GM19351 (cell line): Measurements from ENCODE around the gene SSR2.
"Not testable (repeated sequence)": the region's sequence is repeated elsewhere in the genome, so short reads cannot be mapped to it uniquely, and the experiment has no call there.

Experiments
- ATAC-seq: cut with Tn5 transposase; IDR thresholded peaks from one replicate; pipeline ENCODE4 v1.9.1; 2021; ENCODE audit warnings: mild to moderate bottlenecking, moderate library complexity; ENCODE audit not compliant: unreplicated experiment

Gene SSR2

GRCh38 chr1:156048663-156049258, 28.0 kb upstream of the SSR2 start:
- ATAC-seq: no peak

DNA sequence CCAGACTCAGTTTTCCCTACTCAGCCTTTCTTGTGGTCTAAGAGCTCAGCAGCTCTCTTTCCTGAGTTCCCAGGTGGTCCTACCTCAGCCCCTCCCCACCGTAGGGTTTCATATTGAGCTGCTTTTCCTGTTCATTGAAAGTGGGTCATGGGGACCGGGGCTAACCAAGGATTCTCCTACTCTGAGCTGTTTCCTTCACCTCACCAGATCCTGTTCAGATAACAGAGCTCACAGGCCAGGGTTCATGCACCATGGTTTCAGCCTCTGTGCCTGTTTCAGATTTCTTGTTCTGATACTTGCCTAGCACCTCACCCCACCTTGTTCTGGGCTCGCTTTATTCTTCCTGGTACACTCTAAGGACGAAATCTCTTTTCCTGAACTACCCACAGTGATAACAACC, 24.3 kb upstream of the SSR2 start:
- ATAC-seq: no peak

- no peak for ATAC-seq
These were observed 22.1 kb upstream of the SSR2 start for GRCh38 chr1:156042828-156043227.

DNA sequence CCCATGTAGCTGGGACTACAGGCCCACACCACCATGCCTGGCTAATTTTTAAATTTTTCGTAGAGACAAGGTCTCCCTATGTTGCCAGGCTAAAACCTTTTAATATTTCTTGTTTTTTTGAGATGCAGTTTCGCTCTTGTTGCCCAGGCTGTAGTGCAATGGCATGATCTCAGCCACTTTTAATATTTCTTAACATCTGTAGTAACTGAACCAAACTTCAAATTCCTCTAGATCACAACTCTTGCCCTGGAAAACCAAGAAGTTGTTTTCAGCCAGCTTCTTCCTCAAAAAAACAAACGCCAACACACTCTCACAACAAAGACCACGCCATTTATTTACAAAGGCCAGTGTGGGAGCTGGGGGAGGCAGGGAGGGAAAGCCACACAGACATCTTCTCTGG, 14.2 kb upstream of the SSR2 start:
- ATAC-seq: not testable (repeated sequence)

DNA sequence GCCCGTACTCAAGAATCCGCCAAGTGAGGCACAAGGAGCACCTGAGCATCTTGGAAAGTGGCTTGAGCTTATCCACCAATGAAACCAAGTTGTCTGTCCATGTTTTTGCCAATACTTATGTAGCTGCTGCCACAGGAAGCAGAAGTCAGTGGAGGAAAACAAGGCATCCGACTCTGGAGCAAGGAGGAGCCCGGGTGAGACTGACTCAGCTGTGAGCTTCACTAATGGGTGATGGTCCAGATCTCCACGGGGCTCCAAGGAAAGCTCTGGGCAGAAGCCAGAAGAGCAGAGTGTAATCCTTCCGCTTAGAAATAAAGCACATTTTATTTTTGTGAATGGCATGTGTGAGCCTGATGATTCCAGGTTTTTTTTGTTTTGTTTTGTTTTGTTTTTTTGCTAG, 12.3 kb upstream of the SSR2 start:
- ATAC-seq: no peak

GRCh38 chr1:156026588-156026987, 5.8 kb upstream of the SSR2 start:
- no peak for ATAC-seq

GRCh38 chr1:156025876-156026275, 5.1 kb upstream of the SSR2 start:
- ATAC-seq: no peak

DNA sequence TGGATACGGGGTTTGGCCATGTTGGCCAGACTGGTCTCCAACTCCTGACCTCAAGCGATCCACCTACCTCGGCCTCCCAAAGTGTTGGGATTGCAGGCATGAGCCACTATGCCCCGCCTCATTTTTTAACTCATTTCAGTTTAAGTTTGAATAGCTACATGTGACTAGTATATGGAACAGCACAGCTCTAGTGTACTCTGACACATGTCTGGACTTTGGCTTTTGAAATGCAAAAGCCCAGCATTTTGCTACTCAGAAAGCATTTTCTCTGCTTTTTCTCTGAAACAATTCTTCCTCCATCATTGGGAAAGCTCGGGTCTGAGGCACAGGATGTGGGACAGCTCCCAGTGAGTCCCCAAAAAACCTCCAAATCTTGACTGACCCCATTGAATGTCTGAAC, 4.0 kb upstream of the SSR2 start:
- ATAC-seq: no peak

DNA sequence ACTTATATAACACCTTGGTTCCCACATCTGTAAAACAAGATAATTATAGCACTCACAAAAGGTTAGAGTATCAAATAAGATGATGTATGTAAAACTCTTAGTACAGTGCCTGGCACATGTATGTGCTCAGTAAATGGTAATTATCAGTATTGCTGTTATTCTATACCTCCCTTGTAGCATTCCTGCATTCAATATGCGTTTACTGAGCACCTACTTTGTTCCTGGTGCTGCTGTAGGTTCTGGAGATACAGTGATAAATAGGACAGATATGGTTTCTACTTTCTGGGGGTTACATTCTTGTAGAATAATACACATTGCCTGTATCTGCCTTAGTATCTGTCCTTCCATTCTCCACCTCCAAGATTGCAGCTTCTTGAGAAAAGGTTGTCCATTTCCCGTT, 1.2 kb upstream of the SSR2 start:
- ATAC-seq: no peak

GRCh38 chr1:156021093-156021428, 310 bp upstream of the SSR2 start:
- ATAC-seq: no peak

DNA sequence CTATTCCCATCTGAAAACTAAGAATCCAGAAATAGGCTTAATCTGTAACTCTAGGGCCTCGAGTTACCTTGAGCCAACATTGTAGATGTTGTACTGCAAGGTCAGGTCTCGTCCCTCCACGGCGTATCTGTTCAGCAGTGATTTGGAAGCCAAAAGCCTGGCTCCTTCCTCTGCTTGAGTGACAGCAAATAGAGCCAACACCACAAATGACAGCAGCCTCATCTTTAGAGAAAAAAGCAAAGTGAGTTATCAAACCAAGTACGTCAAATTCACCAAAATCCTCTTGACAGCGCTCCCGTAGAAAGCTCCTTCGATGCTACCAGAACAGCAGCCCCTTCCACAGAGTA, 832 bp downstream of the SSR2 start:
- ATAC-seq: no peak

DNA sequence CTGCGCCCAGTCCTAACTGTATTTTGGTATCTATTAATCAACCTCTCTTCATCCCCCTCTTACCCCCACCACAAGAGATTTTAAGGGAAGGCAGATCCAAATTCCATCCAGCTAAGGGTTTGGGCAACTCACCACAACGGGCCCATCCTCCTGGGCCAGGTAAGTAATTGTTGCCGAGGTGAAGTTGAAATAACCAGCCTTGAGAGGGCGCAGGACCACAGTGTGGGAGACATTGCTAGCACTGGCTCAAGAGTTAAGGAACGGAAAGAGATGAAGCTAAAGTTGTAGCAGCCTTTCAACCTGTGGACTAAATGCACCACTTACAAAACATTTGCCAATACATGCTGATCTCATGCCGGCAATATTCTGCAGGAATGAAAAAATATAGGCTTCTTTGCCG, 5.9 kb downstream of the SSR2 start:
- no peak for ATAC-seq

DNA sequence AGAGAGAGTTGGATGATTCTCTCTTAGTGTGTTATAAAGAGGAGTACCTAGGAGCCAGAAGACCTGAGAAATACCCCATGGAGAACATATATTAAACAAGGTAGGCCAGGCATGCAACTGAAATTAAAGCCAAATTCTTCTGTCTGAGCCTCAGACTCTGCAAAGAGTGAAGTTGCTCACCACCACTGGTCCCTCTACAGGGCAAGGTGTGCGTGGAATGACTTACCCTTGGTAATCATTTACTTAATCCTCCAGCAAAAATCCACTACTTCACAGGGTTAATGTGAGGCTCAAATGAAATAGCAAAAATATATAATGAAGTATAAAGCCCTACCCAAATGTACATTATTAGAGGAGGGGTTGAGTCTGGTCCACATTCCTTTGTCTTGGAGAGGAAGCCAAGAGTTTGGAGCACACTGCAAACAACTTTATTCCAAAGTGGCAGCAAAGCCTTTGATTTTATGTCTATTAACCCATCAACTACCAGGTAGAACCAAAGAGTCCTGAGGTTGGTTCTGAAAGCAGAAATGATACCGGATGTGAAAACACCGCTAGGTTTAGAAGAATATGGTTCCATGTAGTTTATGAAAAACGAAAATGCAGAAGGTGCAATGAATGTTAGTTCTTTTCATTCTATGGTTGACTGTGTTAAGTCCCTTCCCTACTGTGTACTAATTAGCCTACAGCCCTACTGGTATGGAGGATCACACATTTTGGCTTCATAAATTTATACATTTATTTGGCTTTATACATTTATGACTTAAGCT, 8.5 kb downstream of the SSR2 start:
- ATAC-seq: peak; percentile 84

DNA sequence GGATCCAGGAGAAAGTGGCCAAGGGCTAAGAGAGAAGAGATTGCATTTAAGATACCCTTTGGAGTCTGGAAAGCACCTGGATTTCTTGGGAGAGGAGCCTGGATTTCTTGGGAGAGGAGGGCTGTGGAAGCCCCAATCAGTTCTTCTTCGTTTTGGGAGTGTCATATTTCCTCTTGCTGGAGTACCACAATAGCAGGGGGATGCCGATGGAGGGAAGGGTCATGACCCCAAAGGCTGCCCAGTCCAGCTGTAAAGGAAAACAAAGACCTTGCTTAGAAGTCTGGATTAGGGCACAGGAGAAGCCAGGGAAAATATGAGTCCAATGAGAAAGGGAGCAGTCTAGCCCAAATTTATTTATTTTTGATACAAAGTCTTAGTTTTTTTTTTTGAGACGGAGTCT, 11.3 kb downstream of the SSR2 start:
- no peak for ATAC-seq

- ATAC-seq: no peak
These were observed 13.9 kb downstream of the SSR2 start for GRCh38 chr1:156006666-156007376.

GRCh38 chr1:156004843-156005584, 15.7 kb downstream of the SSR2 start:
- ATAC-seq: no peak

DNA sequence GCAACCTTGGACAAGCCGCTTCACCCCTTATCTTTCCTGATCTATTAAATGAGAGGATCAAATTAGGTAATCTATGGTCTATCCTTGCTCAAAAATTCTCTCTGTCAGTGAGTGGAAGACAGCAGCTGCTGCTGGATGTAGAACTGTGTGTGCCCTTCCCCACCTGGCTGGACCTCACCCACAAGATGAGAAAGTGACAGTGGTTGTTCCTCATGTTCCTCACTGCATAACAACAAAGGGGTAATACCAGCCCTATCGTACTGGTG, 16.9 kb downstream of the SSR2 start:
- no peak for ATAC-seq

DNA sequence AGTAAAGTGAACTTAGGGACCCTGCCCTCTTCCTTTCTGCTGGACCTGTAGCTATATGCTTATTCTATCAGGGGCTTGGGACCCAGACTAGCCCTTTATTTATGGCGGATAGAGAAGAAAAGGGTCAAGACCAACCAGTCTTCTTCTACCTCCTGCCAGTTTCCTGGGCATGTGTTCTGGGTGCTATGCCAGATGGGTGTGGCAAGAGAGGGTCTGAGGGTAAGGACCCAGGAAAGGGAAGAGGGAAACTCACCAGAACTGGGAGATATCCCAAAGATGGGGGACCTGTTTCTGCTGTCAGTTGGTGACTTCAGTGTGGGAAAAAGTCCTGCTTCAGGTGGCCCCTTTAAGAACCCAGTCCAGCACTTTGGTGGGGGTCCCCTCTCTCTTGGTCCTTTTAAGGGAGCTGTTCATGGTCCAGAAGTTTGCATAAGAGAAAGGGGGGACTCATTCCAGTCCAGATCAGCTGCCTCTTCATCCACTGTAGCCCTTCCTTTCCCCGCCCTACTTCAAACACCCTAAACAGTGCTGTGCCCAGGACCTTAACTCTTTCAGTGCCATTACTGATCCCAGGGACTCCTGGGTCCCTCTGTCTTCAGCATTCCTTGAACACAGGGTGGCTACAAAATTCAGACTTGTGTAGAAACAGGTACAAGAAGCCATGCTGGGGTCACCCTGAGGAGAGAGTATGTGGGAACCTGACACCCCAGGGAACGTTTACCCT, 18.4 kb downstream of the SSR2 start:
- no peak for ATAC-seq

DNA sequence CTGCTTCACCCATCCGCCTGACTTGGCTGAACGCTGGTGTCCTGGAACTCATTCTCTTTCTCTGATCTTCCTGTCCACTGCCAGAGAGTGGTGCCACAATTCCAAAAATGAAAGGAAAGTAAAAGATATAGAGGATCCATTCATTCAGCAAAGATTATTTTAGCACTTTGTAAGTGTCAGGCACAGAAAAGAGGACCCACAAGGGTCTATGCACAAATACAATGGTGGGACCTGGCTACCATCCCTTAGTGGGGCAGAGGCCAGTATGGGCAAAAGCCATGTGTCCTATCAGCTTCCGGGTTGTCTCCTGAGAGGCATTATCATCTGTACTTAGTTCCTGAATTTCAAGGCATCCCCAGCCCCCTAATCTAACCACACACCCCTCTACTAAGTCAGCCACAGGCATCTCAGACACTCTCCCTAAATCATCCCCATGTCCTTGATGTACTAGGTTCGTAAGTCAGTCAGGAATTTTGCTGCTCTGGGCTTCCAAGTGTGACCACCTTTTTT, 19.0 kb downstream of the SSR2 start:
- ATAC-seq: no peak

- no peak for ATAC-seq
These were observed 19.6 kb downstream of the SSR2 start for GRCh38 chr1:156001021-156001661.

- no peak for ATAC-seq
These were observed 20.8 kb downstream of the SSR2 start for GRCh38 chr1:155999964-156000363.
